ENCODE results near the gene TRDMT1. TPM values are rescaled to one million over a fixed set of nuclear protein-coding genes. Genes with fewer than 3 reads are reported as not detected.

The TRDMT1 gene
- total and polyA plus RNA-seq, 4 donors = 2.5 to 25.9 (median 6.5) TPM

DNA sequence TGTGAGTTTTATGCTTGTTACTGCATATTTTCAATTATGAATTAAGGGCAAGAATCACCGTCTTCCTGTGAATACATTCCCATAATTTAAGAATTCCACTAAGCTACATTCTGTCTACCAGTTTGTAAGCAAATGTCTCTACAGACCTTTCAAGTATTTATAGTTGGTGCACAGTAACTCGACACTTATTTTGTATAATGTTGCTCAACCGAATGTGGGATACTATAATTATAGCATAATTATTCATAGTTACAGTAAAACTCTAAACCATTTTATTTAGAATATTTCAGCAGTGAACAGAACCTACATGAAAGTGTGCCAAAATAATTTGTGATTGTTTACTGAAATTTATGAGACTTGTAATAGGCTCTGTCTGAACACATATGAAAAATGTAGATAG lies 54.6 kb downstream of the TRDMT1 start:
- WGBS, 2 donors = 89 to 90% methylated on average over 3 of the region's 3 CpGs
- no peak for ATAC-seq (ENCODE audit: insufficient read depth, low FRiP score)
- Histone ChIP-seq H3K4me1 (ENCODE audit: control insufficient read depth in 5 of 5, insufficient read depth in 5 of 5, low read length in 5 of 5) (peaks cover 0 to 10% (median 2%) of the 10 kb centered on the region in 5 donors), H3K9me3 (ENCODE audit: control insufficient read depth in 4 of 4, insufficient read depth in 3 of 4, low read length in 3 of 4) (no peaks in the 10 kb centered on the region), H3K27me3 (ENCODE audit: control insufficient read depth in 3 of 3, insufficient read depth in 3 of 3, low read length in 2 of 3) (no peaks in the 10 kb centered on the region), H3K36me3 (ENCODE audit: control insufficient read depth in 4 of 4, insufficient read depth in 4 of 4, low read length in 4 of 4) (peaks cover 0 to 2% (median 0%) of the 10 kb centered on the region in 4 donors), H3K9ac (ENCODE audit: insufficient read depth in 1 of 2, low read length in 2 of 2) (no peak overlapping the region), H3K27ac (ENCODE audit: low read depth in 1 of 2, low read length in 1 of 2) (no peak overlapping the region), H3K4me3 (no peak overlapping the region)
- DNase-seq = peak in 2 of 3 donors; percentile 15 to 22
- TF ChIP-seq, protein P1, sequence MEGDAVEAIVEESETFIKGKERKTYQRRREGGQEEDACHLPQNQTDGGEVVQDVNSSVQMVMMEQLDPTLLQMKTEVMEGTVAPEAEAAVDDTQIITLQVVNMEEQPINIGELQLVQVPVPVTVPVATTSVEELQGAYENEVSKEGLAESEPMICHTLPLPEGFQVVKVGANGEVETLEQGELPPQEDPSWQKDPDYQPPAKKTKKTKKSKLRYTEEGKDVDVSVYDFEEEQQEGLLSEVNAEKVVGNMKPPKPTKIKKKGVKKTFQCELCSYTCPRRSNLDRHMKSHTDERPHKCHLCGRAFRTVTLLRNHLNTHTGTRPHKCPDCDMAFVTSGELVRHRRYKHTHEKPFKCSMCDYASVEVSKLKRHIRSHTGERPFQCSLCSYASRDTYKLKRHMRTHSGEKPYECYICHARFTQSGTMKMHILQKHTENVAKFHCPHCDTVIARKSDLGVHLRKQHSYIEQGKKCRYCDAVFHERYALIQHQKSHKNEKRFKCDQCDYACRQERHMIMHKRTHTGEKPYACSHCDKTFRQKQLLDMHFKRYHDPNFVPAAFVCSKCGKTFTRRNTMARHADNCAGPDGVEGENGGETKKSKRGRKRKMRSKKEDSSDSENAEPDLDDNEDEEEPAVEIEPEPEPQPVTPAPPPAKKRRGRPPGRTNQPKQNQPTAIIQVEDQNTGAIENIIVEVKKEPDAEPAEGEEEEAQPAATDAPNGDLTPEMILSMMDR (IDR thresholded peaks at IDR 0.05; ENCODE audit: control extremely low read depth, extremely low read depth) = no peak

DNA sequence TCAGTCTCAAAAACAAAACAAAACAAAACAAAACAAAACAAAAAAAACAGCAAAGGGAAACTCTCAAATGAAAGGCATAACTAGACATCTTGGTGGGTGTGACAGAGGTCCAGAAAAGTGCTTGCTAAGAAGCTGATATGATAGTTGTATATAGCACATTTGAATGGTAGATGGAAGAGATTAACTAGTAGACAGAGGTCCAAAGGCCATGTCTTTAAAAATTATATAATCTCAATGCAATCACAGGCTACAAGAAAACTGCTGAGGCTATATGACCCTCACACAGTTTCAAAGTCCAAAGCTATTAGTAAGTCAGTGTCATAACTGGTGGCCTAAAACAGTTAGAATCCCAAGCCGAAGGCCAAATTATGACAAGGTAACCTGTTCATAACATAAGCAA lies 56.2 kb downstream of the TRDMT1 start:
- ATAC-seq (ENCODE audit: insufficient read depth, low FRiP score) = no peak
- H3K36me3 ChIP-seq (ENCODE audit: control insufficient read depth in 4 of 4, insufficient read depth in 4 of 4, low read length in 4 of 4) = peaks cover 0 to 2% (median 0%) of the 10 kb centered on the region in 4 donors
- WGBS, 2 donors = 95 to 98% methylated on average over 1 of the region's 1 CpG
- no peak overlapping the region for H3K27ac ChIP-seq (ENCODE audit: low read depth in 1 of 2, low read length in 1 of 2)
- no peaks in the 10 kb centered on the region for H3K9me3 ChIP-seq (ENCODE audit: control insufficient read depth in 4 of 4, insufficient read depth in 3 of 4, low read length in 3 of 4)
- H3K4me1 ChIP-seq (ENCODE audit: control insufficient read depth in 5 of 5, insufficient read depth in 5 of 5, low read length in 5 of 5) = peaks cover 0 to 10% (median 0%) of the 10 kb centered on the region in 5 donors
- H3K9ac ChIP-seq (ENCODE audit: insufficient read depth in 1 of 2, low read length in 2 of 2) = no peak overlapping the region
- DNase-seq = no peak
- H3K4me3 ChIP-seq = no peak overlapping the region
- no peaks in the 10 kb centered on the region for H3K27me3 ChIP-seq (ENCODE audit: control insufficient read depth in 3 of 3, insufficient read depth in 3 of 3, low read length in 2 of 3)
- TF ChIP-seq, protein P1 (IDR thresholded peaks at IDR 0.05; ENCODE audit: control extremely low read depth, extremely low read depth) = no peak

DNA sequence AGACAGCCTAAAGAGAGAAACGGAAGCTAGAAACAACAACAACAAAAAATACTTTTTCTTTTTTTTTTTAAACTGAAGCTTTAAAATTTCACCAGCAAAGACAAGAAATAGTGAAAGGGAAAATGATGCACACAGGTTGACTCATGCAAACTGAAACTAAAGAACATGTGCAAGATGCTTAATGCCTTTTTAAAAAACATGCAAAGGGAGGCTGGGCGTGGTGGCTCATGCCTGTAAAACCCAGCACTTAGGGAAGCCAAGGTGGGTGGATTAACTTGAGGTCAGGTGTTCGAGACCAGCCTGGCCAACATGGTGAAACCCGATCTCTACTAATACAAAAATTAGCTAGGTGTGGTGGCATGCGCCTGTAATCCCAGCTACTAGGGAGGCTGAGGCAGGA lies 56.7 kb downstream of the TRDMT1 start:
- H3K4me1 ChIP-seq (ENCODE audit: control insufficient read depth in 5 of 5, insufficient read depth in 5 of 5, low read length in 5 of 5) = peaks cover 0 to 14% (median 0%) of the 10 kb centered on the region in 5 donors
- no peaks in the 10 kb centered on the region for H3K27me3 ChIP-seq (ENCODE audit: control insufficient read depth in 3 of 3, insufficient read depth in 3 of 3, low read length in 2 of 3)
- H3K4me3 ChIP-seq = no peak overlapping the region
- ATAC-seq (ENCODE audit: insufficient read depth, low FRiP score) = no peak
- H3K36me3 ChIP-seq (ENCODE audit: control insufficient read depth in 4 of 4, insufficient read depth in 4 of 4, low read length in 4 of 4) = peaks cover 0 to 2% (median 0%) of the 10 kb centered on the region in 4 donors
- no peaks in the 10 kb centered on the region for H3K9me3 ChIP-seq (ENCODE audit: control insufficient read depth in 4 of 4, insufficient read depth in 3 of 4, low read length in 3 of 4)
- H3K9ac ChIP-seq (ENCODE audit: insufficient read depth in 1 of 2, low read length in 2 of 2) = no peak overlapping the region
- TF ChIP-seq, protein P1 (IDR thresholded peaks at IDR 0.05; ENCODE audit: control extremely low read depth, extremely low read depth) = no peak
- DNase-seq = no peak
- WGBS, 2 donors = 87 to 94% methylated on average over 5 of the region's 5 CpGs
- no peak overlapping the region for H3K27ac ChIP-seq (ENCODE audit: low read depth in 1 of 2, low read length in 1 of 2)

DNA sequence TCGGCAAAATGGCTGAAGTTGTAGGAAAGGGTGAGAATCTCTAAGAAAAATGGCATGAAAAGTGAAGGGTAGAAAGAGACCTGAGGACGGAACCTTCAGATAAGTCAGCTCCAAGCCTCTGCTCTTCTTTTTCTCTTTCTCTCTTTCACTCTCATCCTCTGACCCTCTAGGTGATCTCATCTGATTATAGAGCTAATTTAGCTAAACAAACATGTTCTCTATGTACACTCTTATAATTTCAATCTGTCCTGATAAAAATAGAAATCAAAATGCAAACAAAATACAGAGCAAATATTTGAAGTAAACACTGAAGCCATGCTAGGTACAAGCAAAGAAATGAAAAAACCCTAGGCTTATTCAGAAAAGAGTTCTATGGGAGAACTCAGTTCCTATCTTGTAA lies 57.4 kb downstream of the TRDMT1 start:
- Histone ChIP-seq H3K4me3 (no peak overlapping the region), H3K27me3 (ENCODE audit: control insufficient read depth in 3 of 3, insufficient read depth in 3 of 3, low read length in 2 of 3) (no peaks in the 10 kb centered on the region), H3K9ac (ENCODE audit: insufficient read depth in 1 of 2, low read length in 2 of 2) (no peak overlapping the region), H3K4me1 (ENCODE audit: control insufficient read depth in 5 of 5, insufficient read depth in 5 of 5, low read length in 5 of 5) (peaks cover 0 to 21% (median 0%) of the 10 kb centered on the region in 5 donors), H3K36me3 (ENCODE audit: control insufficient read depth in 4 of 4, insufficient read depth in 4 of 4, low read length in 4 of 4) (peaks cover 0 to 2% (median 0%) of the 10 kb centered on the region in 4 donors), H3K27ac (ENCODE audit: low read depth in 1 of 2, low read length in 1 of 2) (no peak overlapping the region), H3K9me3 (ENCODE audit: control insufficient read depth in 4 of 4, insufficient read depth in 3 of 4, low read length in 3 of 4) (no peaks in the 10 kb centered on the region)
- WGBS, 2 donors = 94 to 95% methylated on average over 2 of the region's 2 CpGs
- TF ChIP-seq, protein P1 (IDR thresholded peaks at IDR 0.05; ENCODE audit: control extremely low read depth, extremely low read depth) = no peak
- DNase-seq (no peak), ATAC-seq (ENCODE audit: insufficient read depth, low FRiP score) (no peak)

Measured in lung (tissue), 12 donors.